Measurements from ENCODE around the gene TFAP2D.

Gene TFAP2D

DNA sequence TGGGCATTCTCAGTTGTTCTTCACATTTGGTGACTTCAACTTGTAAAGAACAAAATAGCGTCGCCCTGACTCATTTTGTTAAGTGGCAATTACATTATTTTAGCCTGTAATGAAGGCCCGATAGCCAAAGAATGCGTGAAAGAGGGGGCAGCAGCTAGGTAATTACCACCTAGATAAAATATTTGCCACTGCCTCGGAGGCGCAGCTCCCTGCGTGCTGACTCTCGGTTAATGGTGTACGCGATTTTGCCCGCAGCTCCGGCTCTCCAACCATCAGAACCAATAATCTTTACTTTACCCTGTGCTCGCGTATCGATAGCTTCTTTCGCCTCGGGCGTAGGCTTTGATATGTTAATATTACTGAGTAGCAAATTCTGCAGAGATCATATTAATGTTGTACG lies 8.7 kb downstream of the TFAP2D start:
- DNase-seq, result no peak

- DNase-seq, result no peak
Observed at GRCh38 chr6:50722829-50723554, 9.7 kb downstream of the TFAP2D start.

GRCh38 chr6:50724381-50725124 lies 11.2 kb downstream of the TFAP2D start:
- no peak for DNase-seq

GRCh38 chr6:50734488-50734887 lies 21.2 kb downstream of the TFAP2D start:
- no peak for DNase-seq

GRCh38 chr6:50742161-50742560 lies 28.8 kb downstream of the TFAP2D start:
- no peak for DNase-seq

- no peak for DNase-seq
Observed at GRCh38 chr6:50744976-50745375, 31.6 kb downstream of the TFAP2D start.

DNA sequence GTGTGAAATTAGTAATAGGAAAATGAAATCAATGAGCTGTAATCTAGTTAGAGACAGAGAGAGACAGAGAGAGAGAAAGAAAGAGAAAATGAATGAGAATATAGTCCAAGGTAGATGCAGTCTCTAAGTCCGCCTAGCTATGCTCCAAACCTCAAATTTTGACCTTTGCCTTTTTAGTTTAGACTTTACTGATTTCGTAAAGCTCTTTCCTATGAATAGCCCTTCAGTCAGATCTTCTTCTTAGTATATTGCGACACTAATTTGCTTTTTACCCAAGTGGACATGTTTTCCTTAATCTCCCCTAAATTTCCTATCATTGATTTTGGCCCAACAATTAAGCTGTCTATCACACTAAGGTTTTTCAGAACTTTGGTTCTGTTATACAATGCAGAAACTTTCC lies 49.5 kb downstream of the TFAP2D start:
- DNase-seq, result no peak

DNA sequence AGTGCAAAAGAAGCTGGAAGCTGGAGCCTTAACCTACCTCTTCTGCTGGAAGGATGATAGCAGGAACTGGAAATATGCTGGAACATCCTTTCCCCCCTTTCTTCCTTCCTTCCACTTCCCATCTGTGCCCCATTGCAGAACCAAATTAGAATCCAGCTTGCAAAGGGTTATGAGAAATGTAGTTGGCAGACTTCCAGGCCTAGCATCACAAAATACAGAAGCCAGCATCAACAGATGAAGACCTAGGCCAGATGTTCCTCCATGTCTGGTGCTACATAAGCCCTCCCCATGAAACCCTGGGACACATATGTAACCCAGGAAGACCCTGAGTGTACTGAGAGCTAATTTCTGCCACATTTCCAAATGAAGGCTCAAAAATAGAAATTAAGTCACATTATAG lies 65.4 kb downstream of the TFAP2D start:
- DNase-seq, result no peak

DNA sequence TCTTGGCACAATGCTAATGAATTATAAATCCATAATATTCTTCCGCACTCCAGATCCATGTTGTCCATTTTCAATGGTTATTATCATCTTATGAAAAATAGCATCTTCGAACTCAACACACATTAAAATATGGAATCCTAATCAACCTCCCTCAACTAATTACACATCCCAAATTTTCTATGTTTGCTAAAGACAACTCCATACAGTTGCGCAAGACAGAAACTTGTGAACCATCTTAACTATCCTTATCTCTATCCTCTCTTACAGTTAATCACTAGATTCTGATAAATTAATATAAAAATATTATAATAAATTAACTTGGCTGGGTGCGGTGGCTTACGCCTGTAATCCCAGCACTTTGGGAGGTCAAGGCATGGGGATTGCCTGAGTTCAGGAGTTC lies 67.1 kb downstream of the TFAP2D start:
- no peak for DNase-seq

- DNase-seq, result no peak
Observed at GRCh38 chr6:50785921-50786320, 72.6 kb downstream of the TFAP2D start.

- DNase-seq, result no peak
Observed at GRCh38 chr6:50791900-50792508, 78.7 kb downstream of the TFAP2D start.

GRCh38 chr6:50792771-50793170 lies 79.4 kb downstream of the TFAP2D start:
- DNase-seq, result no peak

DNA sequence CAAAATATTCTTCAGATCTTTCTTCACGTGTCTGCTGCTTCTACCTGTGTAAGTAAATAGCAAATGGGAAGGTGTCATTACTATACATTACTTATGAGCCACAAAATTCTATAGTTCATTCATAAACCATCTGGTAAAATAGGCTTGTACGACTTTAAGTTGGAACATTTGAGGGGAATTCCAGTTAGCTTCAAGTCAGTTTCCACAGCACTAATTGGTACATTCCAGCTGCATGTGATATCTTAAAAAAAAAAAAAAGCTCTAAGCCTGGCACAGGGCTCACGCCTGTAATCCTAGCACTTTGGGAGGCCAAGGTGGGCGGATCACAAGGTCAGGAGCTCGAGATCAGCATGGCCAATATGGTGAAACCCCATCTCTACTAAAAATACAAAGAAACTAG lies 82.2 kb downstream of the TFAP2D start:
- DNase-seq, result no peak

- no peak for DNase-seq
Observed at GRCh38 chr6:50804283-50804682, 91.0 kb downstream of the TFAP2D start.

- no peak for DNase-seq
Observed at GRCh38 chr6:50807035-50807434, 93.7 kb downstream of the TFAP2D start.

DNA sequence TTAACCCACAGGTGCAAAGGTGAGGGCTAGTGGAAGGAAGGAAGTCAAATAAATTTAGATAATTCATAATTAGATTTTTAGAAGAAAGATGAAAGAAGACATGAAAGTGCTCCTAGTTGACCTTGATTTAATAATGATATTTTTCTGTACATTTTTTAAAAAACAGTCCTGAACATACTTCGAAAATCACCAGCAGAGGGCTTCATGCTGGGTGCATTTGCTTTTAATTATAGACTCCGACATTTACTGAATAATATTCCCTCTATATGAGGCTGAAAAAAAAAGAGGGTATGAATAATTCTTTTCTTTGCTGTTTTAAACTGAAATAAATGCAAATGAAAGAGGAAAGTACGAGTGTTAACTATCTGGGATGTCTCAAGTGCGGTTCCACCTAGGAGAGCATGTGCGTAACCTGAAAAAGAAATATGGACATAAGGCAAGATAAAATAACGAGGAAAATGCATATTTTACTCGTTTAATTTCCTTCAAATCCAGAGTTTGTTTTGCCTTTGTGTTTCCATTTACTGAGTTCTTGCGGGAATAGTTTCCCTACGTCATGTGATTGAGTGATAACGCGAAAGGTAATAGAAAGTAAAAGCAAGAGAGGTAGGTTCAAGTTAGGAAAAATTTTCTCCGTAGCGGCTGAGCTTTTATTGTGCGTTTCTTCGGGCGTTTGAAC lies 102.2 kb downstream of the TFAP2D start:
- no peak for DNase-seq

GRCh38 chr6:50816115-50816675 lies 102.9 kb downstream of the TFAP2D start:
- DNase-seq, result peak; percentile 1

DNA sequence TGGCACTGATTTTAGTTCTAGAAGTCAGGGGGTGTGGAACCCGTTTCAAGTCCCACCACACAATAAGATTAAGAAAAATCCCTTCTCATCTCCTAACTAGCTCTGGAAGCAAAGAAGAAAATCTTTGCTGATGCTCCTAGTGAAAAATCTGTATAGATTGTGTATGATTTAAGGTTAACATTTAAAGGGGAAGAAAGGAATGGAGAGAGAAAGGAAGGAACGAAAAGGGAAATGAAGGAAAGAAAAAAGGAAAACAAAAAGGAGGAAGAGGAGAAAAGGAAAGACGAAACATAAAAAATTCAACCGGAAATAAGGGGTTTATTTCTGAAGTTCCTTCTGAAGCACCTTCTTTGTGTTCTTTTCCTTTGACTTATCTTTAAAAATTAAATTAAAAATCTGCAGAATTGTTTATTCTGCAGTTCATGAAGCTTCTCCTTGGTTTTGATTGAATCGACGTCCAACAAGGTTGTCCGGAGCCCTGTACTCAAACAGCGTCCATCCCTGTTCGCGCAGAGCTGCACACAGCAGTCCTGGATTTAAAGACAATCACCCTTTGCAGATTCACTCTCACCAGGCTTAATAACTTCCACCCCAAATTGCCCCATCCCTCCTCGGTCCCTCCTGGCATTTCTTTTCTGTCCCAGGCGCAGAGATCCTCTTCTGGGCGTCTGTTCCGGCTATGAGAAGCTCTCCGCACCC lies 103.8 kb downstream of the TFAP2D start:
- DNase-seq, result no peak

DNA sequence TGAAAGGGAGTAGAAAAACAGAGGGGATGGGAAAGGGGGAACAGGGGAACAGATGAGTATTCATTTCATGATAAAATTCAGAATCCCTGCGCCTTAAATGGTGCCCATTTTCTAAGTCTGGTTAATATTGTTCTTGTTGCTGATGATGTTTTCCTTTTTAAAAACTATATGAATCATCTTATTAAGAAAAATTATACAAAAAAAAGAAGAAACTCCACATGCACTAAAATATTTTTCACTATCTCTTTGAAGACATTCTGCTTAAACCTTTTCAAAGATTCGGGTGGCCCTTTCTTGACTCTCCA lies 104.3 kb downstream of the TFAP2D start:
- no peak for DNase-seq

DNA sequence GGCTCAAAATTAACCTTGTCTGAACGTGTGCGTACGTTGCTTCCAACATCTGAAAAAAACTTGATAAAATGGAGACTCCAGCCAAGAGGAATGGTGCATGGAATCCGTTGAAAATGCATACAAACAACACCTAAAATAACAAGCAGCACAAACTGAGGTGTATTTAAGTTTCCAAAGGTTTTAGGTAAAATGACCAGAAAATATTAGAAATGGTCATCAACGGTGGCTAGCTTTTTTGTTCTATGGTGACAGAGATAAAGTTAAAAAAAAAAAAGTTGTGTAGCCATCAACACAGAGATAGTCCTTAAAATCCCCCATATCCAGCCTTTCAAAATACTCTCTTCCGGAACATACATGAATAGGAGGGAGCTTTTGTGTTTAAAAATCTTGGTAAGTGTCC lies 104.7 kb downstream of the TFAP2D start:
- no peak for DNase-seq

DNA sequence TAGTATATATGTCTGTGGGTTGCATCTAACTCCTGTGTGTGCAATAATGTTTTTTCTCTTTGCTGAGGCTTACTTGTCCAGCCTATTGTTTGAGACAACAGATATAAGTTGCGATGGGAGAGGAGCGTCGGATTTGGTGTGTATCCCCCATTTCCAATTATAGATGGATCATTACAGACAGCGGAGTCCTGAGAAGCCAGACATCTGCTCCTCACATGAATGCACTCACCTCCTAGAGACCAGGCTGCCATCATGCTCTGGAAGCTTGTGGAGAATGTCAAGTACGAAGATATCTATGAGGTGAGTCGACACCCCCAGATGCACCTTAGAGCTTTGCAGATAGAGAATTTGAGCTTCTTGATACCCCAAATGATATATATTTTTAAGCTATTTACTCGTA lies 105.3 kb downstream of the TFAP2D start, which contains the start of gene TFAP2B:
Gene TFAP2B, plus strand, starts transcription at position 199 of the 400 bp plus-strand sequence. Its CDS starts 21 bp downstream, at position 220.
- DNase-seq, result no peak

GRCh38 chr6:50819466-50819903 lies 106.2 kb downstream of the TFAP2D start:
- DNase-seq, result no peak

Data from T-helper 9 cell (primary cell).